Activated T-helper 1 cell treated with anti-CD3 and anti-CD28 coated beads, Interleukin-2, amount 50 U/mL, for 16 hours (primary cell): ENCODE results near the gene ERVW-1.
"Not testable (repeated sequence)": the region's sequence is repeated elsewhere in the genome, so short reads cannot be mapped to it uniquely, and the experiment has no call there.

ENCODE experiments used
- DNase-seq, 2 donors: peaks; one replicate each; pipeline ENCODE4 v3.0.0-alpha.2; 2020; ENCODE audit warnings: low read depth in 1 of 2, low spot score in 1 of 2

Gene ERVW-1, protein sequence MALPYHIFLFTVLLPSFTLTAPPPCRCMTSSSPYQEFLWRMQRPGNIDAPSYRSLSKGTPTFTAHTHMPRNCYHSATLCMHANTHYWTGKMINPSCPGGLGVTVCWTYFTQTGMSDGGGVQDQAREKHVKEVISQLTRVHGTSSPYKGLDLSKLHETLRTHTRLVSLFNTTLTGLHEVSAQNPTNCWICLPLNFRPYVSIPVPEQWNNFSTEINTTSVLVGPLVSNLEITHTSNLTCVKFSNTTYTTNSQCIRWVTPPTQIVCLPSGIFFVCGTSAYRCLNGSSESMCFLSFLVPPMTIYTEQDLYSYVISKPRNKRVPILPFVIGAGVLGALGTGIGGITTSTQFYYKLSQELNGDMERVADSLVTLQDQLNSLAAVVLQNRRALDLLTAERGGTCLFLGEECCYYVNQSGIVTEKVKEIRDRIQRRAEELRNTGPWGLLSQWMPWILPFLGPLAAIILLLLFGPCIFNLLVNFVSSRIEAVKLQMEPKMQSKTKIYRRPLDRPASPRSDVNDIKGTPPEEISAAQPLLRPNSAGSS

DNA sequence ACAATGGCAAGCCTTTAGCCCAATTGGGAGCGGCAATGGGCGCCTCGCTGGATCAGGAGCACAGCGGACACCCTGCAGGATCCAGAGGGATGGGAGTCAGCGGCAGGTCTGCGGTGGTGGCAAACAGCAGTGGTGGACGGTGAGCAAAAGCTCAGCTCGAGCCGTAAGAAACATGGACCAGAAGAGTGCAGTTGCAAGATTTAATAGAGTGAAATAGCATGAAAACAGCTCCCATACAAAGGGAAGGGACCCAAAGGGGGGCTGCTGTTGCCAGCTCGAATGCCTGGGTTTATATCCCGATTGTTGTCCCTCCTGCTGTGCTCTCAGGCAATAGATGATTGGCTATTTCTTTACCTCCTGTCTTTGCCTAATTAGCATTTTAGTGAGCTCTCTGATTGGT, at the start of gene ERVW-1:
Gene ERVW-1 (minus strand): TSS at position 266 of the 400 bp plus-strand sequence. CDS start 7,565 bp downstream, outside the sequence.
- DNase-seq = not testable (repeated sequence)

DNA sequence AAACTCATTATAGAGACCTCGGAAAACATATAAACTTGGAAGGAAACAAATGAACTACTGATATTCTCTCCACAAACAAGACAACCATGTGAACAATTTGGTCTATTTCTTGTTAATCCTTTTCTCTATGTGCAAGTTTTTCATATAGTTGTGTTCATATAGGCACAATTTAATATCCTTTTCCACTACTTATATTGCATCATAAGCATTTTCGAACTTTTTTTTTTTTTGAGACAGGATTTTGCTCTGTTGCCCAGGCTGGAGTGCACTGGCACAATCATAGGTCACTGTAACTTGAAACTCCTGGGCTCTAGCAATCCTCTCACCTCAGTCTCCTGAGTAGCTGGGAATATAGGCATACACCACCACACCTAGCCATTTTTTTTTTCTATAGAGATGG, 45.4 kb upstream of the ERVW-1 start:
- no peak for DNase-seq

DNA sequence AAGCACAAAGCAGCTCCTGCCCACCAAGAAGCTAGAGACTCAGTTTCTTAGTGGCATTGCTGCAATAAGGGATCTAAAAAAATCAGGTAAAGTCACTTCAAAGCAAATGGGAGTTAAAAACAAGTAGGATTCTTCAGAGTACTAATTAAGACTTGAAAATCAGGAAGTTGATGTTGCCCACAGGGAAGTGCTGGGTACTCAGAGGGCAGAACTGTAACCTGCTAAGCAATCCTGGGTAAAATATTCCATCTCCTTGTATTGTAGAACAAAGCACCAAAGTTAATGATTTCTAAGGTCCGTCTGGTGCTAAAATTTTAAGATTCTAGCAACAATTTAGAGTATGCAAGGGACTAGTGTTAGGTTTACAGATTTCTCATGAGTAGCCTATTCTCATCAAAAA, 42.3 kb upstream of the ERVW-1 start:
- no peak for DNase-seq

DNA sequence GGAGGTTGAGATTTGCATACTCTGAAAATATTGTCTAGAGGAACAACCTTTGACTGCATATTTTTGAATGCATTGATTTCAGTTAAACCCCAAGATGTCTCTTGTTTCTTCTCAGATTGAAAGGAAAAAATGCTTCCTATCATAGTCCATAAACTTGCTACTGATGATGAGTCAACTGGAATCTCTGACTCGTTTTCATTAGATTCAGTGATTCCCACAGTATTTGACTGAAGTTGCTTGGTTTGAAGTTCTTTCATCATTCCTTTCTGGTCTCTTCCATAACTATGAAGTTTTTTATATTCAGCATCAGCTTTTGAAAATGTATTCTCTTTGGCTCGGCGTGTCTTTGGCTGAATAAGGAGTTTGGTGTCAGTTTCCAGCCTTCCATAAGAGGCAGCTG, 39.9 kb upstream of the ERVW-1 start:
- no peak for DNase-seq

DNA sequence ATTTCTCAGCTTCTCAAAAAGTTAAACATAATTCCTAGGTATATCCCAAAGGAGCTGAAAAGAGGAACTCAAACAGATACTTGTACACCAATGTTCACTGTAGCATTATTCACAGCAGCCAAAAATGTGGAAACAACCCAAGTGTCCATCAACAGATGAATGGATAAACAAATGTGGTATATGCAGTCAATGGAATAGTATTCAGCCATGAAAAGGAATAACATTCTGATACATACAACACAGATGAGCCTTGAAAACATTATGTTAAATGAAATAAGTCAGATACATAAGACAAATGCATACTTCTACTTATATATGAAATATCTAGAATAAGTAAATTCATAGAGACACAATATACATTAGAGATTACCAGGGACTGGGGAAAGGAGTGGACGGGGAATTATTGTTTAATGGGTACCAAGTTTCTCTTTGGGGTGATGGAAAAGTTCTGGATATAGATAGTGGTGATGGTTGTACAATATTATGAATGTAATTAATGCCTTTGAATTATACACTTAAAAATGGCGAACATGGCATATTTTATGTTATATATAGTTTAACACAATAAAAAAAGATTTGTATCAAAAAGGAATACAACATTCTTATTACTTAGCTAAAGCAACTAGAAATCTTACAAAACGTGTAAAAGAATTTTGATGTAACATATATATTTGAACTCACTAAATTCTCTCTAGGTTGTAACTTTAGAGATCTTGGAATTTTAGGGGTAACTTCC, 35.6 kb upstream of the ERVW-1 start:
- no peak for DNase-seq

DNA sequence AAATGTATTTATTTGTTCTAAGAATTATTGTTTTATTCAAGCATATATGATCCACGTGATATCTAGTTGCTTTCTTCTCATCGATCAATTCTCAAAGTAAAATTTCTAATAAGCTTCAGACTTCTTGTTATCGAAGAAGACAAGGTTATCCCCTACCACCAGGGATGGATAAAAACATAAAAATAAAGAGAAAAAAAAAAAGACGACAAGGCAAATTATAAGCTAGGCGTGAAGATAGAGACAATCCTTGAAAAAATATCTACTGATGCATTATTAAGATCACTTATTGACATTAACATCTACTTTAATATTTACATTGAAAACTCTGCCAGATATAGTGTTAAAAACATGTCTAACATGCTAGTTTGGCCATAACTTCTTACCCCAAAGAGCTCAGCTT, 31.2 kb upstream of the ERVW-1 start:
- DNase-seq = no peak

DNA sequence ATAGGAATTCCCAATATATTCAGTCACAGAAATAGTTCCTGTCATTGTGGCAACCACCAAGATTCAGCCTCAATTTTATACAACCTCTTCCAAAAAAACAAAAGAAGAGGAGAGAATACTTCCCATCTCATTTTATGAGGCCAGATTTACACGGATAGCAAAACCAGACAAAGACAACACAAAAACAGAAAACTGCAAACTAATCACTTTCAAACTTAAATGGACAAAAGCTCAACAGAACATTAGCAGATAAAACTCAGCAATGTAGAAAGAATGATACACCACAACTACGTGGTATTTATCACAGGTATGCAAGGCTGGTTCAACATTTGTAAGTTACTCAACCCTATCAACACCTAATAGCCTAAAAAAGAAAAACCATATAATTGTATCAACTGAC, 28.6 kb upstream of the ERVW-1 start:
- no peak for DNase-seq

DNA sequence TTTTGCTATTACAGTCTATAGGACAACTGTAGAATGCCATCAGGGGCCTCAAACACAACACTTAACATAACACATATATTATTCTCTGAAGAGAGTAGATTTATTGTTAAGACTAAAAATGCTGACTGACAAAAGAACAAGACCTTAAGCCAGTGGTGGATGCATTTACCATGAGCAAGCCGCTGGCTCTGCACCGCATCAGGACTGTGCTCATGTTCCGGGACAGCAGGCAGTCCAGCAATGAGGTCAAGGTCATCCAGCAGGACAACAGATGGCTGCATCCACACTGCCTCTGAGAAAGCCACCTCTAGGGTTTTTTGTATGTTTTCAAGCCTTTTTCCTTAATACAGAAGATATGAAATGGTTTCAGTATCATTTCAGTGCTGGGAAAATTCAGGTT, 26.8 kb upstream of the ERVW-1 start:
- DNase-seq = no peak

DNA sequence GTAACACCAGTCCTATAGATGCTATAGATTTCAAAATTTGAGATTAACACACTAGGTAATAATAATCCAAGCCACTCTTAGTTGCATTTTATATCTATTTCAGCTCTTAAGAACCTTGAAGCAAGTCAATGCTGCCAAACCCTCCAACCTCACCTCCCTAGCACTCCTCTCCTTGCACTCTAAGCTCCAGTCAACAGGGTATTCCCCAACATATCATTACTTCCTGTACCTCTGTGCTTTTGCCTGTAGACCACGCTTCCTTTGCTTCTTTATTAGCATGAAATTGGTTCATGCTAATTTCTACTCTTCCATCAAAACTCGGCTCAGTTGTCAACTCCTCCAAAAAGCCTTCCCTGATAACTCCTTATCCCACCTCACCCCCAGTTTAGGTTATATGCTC, 26.0 kb upstream of the ERVW-1 start:
- no peak for DNase-seq

DNA sequence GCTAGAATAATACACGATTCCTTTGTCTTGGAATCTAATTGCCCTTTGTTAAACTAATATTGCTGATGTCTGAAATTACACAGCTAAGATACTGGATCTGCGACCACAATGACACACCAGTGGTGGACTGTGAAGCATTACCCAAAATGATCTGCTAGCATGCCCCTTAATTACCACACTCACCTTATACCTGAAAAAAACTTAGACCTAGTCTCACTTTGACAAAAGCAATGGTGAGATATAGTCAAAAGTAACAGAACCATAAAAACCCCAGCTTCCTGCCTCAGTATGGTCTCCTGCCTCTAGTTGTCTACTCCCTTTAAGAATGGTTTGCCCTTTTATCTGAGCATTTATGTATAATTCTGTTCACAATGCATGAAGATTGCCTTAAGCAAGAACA, 20.8 kb upstream of the ERVW-1 start:
- DNase-seq = no peak

DNA sequence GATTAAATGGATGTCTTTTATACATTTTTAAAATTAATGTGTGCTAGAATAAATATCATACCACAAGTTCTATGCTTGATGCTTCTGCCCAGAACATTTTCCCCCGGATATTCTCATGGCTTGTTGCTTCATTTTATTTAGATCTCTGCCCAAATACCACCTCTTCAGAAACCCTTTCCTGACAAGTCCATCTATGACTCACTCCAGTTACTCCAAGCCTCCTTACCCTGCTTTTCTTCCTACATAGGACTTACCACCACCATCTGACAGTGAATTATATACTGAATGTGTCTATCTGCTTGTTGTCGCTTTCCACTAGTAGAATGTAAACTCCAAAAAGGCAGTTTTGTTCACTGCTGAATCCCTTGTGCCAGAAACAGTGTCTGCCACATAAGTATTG, 19.1 kb upstream of the ERVW-1 start:
- no peak for DNase-seq

DNA sequence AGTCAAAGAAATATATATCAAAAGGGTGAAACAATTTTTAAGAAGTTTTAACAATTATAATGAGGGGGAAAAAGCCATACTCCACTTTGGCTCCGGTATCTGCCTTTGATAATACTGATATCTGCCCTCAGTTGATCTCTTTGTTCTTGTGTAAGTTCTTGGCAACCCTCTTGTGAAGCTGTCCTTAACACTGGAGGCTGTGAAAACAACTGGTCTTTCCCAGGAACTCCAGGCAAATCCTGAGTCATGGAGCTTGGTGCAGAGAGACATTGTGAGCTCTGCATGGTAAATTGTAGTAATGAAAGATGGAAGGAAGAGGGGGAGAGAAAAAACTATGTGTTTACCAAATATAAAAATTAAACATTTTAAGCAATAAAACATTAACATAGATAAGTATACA, 11.9 kb upstream of the ERVW-1 start:
- DNase-seq = no peak

DNA sequence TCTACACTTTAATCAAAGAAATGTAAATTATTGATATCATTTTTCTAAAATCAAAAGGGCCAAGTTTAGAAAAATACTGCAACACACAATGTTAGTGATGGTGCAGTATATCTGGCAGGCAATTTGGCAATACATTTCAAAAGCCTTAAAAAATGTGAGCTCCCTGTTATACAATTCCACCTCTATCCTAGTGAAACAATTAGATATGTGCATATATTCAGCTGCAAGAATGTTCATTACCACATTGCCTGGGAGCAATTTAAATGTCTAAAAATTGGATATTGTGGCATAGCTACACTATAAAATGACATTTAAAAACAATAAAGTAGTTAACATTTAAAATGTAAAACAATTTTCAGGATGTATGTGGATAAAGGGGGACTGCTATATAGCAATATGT, 10.1 kb upstream of the ERVW-1 start:
- DNase-seq = no peak

DNA sequence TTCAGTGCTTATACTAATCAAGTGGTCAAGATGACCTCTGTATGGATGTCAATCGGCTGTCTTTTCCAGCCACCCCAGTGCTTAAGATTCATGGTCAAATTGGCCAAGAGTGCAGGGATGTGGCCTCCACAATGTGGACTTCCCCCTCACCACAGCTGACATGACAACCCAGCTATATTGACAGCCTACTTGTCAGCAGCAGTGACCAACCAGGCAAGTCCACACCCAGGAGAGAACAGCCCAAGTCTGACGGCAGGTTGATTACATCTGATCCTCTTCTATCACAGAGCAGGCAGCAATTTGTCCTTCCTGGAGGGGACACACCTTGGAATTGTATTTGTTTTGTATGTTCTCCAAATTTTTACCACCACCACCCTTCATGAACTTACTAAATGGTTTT, 8.2 kb upstream of the ERVW-1 start:
- DNase-seq = no peak

DNA sequence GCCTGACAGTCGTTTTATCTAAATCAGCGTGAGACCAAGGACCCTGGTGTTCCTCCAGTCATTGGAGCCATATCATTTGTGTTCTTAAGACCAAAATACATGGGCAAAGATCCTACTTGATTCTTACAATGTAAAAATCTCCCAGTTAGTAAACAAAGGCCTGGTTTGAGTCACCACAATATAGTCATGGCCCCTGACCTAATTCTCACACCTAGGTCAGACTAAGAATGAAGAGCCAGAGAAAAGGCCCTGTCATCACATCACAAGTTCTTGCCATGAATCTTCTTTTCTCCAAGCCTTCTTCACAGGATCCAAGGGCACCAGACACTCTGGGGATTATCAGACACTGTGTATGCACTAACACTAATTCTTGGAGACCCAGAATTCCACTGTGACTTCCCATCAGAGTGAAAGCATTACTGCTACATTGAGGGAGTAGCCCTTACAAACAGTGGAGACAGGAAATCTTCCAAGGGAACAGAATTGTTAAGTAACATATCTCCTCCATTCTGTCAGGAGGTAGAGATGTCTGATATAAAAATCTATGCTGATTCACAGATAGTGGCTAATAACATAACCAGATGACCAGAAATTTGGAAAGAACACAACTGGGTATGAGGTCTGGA, 7.6 kb upstream of the ERVW-1 start:
- no peak for DNase-seq

DNA sequence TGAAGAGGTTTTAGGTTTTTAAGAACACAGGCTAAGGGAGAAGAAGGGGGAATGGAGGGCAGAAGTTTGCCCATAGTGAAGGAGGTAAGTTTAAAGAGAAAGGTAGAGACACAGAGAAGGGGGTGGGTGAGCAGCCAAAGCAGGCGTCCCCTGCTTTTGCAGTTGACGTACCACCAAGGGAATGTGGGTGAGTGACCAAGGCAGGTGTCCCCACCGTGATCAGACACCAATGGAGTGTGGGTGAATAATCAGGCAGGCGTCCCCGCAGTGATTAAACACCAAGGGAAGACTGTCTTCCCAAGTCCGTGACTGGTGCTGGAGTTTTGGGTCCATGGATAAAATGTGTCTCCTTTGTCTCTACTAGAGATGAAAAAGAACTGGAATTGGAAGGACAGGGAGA, 6.5 kb upstream of the ERVW-1 start:
- DNase-seq = not testable (repeated sequence)

DNA sequence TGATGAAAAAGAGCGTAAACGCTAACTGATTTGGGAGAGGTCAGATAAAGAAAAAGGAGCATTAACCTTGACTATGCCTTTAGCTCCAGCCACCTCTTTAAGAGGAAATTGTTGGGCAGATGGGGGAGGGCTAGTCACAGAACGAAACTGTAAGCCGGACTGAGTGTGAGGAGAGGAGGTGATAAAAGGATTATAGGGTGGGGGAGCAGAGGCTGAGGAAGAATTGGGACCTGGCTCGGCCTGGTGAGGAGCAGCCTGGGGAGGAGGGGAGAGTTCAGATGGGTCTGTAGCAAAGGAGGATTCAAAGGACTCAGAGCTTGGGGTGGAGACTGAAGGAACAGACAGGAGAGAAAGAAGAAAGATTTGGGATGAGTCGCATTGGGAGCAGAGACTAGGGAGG, 5.9 kb upstream of the ERVW-1 start:
- DNase-seq = not testable (repeated sequence)

DNA sequence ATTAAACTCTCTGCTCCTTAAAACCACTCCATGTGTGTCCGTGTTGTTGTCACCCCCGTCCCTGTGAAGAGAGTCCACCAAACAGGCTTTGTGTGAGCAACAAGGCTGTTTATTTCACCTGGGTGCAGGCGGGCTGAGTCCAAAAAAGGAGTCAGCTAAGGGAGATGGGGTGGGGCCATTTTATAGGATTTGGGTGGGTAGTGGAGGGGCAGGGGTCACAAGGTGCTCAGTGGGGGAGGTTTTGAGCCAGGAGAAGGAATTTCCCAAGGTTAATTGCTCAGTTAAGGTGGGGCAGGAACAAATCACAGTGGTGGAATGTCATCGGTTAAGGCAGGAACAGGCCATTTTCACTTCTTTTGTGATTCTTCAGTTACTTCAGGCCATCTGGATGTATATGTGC, 1.4 kb upstream of the ERVW-1 start:
- not testable (repeated sequence) for DNase-seq

DNA sequence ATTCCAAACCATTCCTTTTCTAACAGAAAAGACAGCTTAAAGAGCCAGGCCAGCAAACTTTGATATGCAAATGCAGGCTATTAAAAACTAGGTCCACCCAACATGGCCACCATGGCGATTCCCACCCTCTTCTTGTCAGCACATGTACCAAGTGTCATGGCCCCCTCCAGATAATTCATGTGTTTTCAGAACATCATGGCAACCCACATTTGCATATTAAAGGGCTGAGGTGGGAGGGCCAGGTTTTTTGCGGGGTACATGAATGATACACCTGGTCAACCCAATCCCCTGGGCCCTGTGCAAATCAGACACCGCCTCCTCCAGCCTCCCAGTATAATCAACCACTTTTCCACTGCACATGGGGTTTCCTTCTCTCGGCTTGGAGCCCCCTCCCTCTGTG, 965 bp upstream of the ERVW-1 start:
- no peak for DNase-seq

DNA sequence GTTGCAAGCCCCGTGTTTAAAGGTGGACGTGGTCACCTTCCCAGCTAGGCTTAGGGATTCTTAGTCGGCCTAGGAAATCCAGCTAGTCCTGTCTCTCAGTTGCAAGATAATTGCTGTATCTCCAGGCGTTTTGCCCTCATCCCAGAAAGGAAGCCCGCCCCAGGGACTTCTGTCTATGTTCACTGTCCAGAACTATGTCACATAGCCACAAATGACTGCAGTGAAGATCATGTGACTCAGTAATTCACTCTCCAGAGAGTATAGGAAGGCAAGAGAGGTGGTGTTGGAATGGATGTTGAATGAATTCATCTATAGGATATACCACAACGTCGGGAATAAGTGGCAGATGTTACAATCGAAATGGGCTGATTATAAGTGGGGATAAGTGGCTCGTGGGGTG, 349 bp upstream of the ERVW-1 start:
- no peak for DNase-seq

DNA sequence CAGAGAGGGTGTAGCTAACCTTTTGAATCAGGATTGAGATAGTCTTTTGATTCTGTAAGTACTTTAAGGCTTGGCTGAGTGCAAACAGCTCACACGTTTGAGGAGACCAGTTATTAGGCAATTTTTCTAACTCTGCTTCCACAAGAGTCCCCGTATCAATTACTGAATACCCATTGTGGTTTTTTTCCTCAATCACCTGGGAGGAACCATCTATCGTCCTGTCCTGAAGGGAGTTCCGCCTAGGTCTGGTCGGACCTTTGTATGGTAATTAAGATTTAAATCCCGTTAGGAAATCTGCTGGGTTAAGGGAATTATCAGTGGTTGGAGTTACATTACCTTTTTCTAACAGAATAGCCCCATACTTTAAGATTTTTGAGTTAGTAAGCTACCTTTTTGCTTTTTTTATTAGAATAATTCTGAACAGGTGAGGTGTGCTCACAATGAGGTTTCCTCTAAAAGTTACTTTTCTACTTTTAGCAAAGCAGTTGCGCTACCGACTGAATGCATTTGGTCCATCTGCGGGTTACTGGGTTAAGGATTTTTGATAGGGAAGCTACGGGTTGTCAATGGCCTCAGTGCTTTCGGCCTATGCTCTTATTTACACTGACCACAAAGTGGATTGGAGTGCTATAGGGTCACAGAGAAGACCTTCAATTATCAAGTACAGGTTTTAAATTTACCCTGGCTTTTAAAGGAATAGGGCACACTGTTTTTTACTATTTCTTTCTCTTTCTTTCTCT, 1.7 kb downstream of the ERVW-1 start:
- not testable (repeated sequence) for DNase-seq
